B cell (primary cell): Measurements from ENCODE around the gene SLC23A2. TPM values are rescaled to one million over a fixed set of nuclear protein-coding genes. Genes with fewer than 3 reads are reported as not detected.

Source experiments
- ATAC-seq: fragments of 200-7000 bp; cut with Tn5 transposase; one replicate; pipeline ENCODE4 v1.10.0; 2021; ENCODE audit warnings: low read depth, mild to moderate bottlenecking, moderate number of reproducible peaks, moderate library complexity
- CTCF ChIA-PET: fragments of 350-600 bp; sonication (Branson Sonifier 250); formaldehyde crosslinking; loops from one replicate; lab custom pipeline; 2021; ENCODE audit warnings: antibody characterized with exemption, inconsistent platforms; lab: Charles Lee
- POLR2A ChIA-PET: fragments of 350-600 bp; sonication (Branson Sonifier 250); formaldehyde crosslinking; loops from one replicate; lab custom pipeline; 2021; ENCODE audit warnings: antibody characterized with exemption; lab: Charles Lee
- DNase-seq: peaks from one replicate; pipeline ENCODE4 v3.0.0; 2013
- H2AFZ ChIP-seq: 2 replicates; pipeline ENCODE4 v1.6.1; 2012; ENCODE audit warnings: mild to moderate bottlenecking, low read depth, low read length; ENCODE audit not compliant: insufficient read depth, poor library complexity, severe bottlenecking
- H3K27ac ChIP-seq, 2 donors: 1 replicate in 1 of 2; 2 replicates in 1 of 2; pipeline ENCODE4 v1.5.1; 2012 to 2013; ENCODE audit warnings: low read length in 2 of 2, mild to moderate bottlenecking in 2 of 2, moderate library complexity in 1 of 2
- H3K27me3 ChIP-seq, 4 experiments: fragments of 200-600 bp in 1 of 4; sonication (generic) in 1 of 4; replicated peaks in 1 of 4; 1 replicate in 2 of 4; 2 replicates in 2 of 4; pipeline versions ENCODE4 v1.6.1 to v1.7.0; 2013 to 2016; ENCODE audit warnings: low read length in 3 of 4, mild to moderate bottlenecking in 2 of 4, mixed read lengths in 1 of 4, moderate library complexity in 1 of 4; ENCODE audit not compliant: insufficient read depth in 4 of 4, control insufficient read depth in 3 of 4; ENCODE audit errors: control extremely low read depth in 1 of 4
- H3K36me3 ChIP-seq, 2 experiments: replicated peaks in 1 of 2; 1 replicate in 1 of 2; 2 replicates in 1 of 2; pipeline versions ENCODE4 v1.6.1 to v1.7.1; 2013; ENCODE audit warnings: low read length in 1 of 2; ENCODE audit not compliant: insufficient read depth in 2 of 2, control insufficient read depth in 1 of 2; ENCODE audit errors: control extremely low read depth in 1 of 2, extremely low read depth in 1 of 2
- H3K4me1 ChIP-seq, 2 donors: fragments of 200-600 bp in 1 of 2; sonication (generic) in 1 of 2; 1 replicate in 1 of 2; 2 replicates in 1 of 2; pipeline versions ENCODE4 v1.5.1 to v1.6.1; 2013 to 2017; ENCODE audit warnings: low read length in 2 of 2; ENCODE audit not compliant: control insufficient read depth in 2 of 2, insufficient read depth in 2 of 2
- H3K4me2 ChIP-seq: replicated peaks from 2 replicates; pipeline ENCODE3; 2012; ENCODE audit warnings: mild to moderate bottlenecking, low read depth, low read length; ENCODE audit not compliant: poor library complexity, severe bottlenecking
- H3K4me3 ChIP-seq, 5 experiments: fragments of 200-600 bp in 1 of 5; sonication (generic) in 1 of 5; 1 replicate in 3 of 5; 2 replicates in 2 of 5; pipeline versions ENCODE4 v1.5.1 to v1.7.0; 2011 to 2016; ENCODE audit warnings: low read length in 4 of 5, mild to moderate bottlenecking in 4 of 5, low read depth in 2 of 5, control low read depth in 1 of 5, moderate library complexity in 1 of 5; ENCODE audit not compliant: insufficient read depth in 1 of 5; ENCODE audit errors: control extremely low read depth in 1 of 5, extremely low read depth in 1 of 5
- H3K79me2 ChIP-seq: fragments of 200-600 bp; sonication (generic); one replicate; pipeline ENCODE4 v1.6.0; 2016; ENCODE audit warnings: low read length; ENCODE audit not compliant: control insufficient read depth, insufficient read depth
- H3K9ac ChIP-seq: fragments of 200-600 bp; sonication (generic); 2 replicates; pipeline ENCODE4 v1.6.1; 2017; ENCODE audit warnings: mild to moderate bottlenecking, low read length, moderate library complexity
- H3K9me3 ChIP-seq, 3 donors: one replicate each; pipeline versions ENCODE4 v1.6.1 to v1.7.1; 2013; ENCODE audit warnings: low read length in 2 of 3; ENCODE audit not compliant: control insufficient read depth in 2 of 3, insufficient read depth in 1 of 3; ENCODE audit errors: control extremely low read depth in 1 of 3
- H4K20me1 ChIP-seq: 2 replicates; pipeline ENCODE4 v1.6.0; 2012; ENCODE audit warnings: mild to moderate bottlenecking, low read length; ENCODE audit not compliant: insufficient read depth, control insufficient read depth, poor library complexity, severe bottlenecking
- H3K27ac Mint-ChIP-seq: one replicate; pipeline ENCODE4 v1.8.0; 2021; ENCODE audit warnings: mixed read lengths
- H3K27me3 Mint-ChIP-seq: one replicate; pipeline ENCODE4 v1.8.0; 2021; ENCODE audit warnings: mixed read lengths
- H3K4me1 Mint-ChIP-seq: one replicate; pipeline ENCODE4 v1.8.0; 2021; ENCODE audit warnings: mixed read lengths
- H3K4me3 Mint-ChIP-seq: one replicate; pipeline ENCODE4 v1.8.0; 2021; ENCODE audit warnings: mixed read lengths
- H3K9me3 Mint-ChIP-seq: one replicate; pipeline ENCODE4 v1.8.0; 2022; ENCODE audit warnings: mixed read lengths; ENCODE audit not compliant: insufficient read depth
- CTCF ChIP-seq: fragments of 200-600 bp; IDR thresholded peaks from one replicate; pipeline ENCODE4 v1.8.0; 2022; ENCODE audit warnings: antibody characterized with exemption, mild to moderate bottlenecking
- EZH2 ChIP-seq: IDR thresholded peaks from 2 replicates; pipeline ENCODE4 v1.6.1; 2012; ENCODE audit warnings: borderline replicate concordance, low read depth, mild to moderate bottlenecking, moderate library complexity, low read length; ENCODE audit not compliant: insufficient read depth, poor library complexity, severe bottlenecking
- WGBS: methylation state at CpG from one replicate; pipeline ENCODE4 v1.1.5; 2013; ENCODE audit warnings: missing lambda C conversion rate; ENCODE audit not compliant: insufficient coverage; 5-methylcytosine and 5-hydroxymethylcytosine counted together
- intact Hi-C: fragments of 100-400 bp; cut with micrococcal nuclease; formaldehyde crosslinking; loops from one replicate; pipeline ENCODE4 v1.10.0; 2022
- polyA plus RNA-seq: library from polyadenylated mRNA; depleted of rRNA; stranded (reverse); fragments of >200 nt; gene quantifications from 2 replicates; pipeline ENCODE4 v1.2.3, GENCODE V29; 2012
- total RNA-seq, 2 donors: library from RNA; stranded (reverse); fragments of 120-200 nt in 1 of 2; gene quantifications; 1 replicate in 1 of 2; 2 replicates in 1 of 2; pipeline versions ENCODE4 v1.2.3 to v1.2.4, GENCODE V29; 2013 to 2022

SLC23A2 gene
- total and polyA plus RNA-seq, 2 donors (not counting 1 experiment from before 2014, with no cell fraction given): 23.6 to 70.7 TPM

GRCh38 chr20:4919047-4919704, 82.1 kb downstream of the SLC23A2 start:
- Mint-ChIP-seq H3K27ac (peak overlapping the region; percentile 37), H3K4me1 (peaks cover 40% of the 10 kb centered on the region), H3K9me3 (no peaks in the 10 kb centered on the region), H3K27me3 (no peaks in the 10 kb centered on the region), H3K4me3 (no peak overlapping the region)
- intact Hi-C loops: no loop called here
- peaks cover 18% of the 10 kb centered on the region for H3K79me2 ChIP-seq
- peaks cover 0 to 14% of the 10 kb centered on the region in 2 experiments for H3K36me3 ChIP-seq
- H4K20me1 ChIP-seq: peaks cover 16% of the 10 kb centered on the region
- DNase-seq (no peak), ATAC-seq (no peak)
- POLR2A ChIA-PET: no interaction called here
- no peak overlapping the region for H3K4me2 ChIP-seq
- H3K27me3 ChIP-seq: no peaks in the 10 kb centered on the region
- H3K4me1 ChIP-seq: no peaks in the 10 kb centered on the region
- H3K27ac ChIP-seq: no peak overlapping the region
- H3K9me3 ChIP-seq: no peaks in the 10 kb centered on the region
- TF ChIP-seq EZH2 (no peak), CTCF (no peak)
- no peak overlapping the region for H2AFZ ChIP-seq
- 94% methylated on average over 9 of the region's 9 CpGs for WGBS
- CTCF ChIA-PET: interaction anchor here (2.5 kb wide), 1 partner anchor 31 kb away, joined by 9 read pairs; no protein-coding TSS in a partner anchor
- no peak overlapping the region for H3K9ac ChIP-seq
- H3K4me3 ChIP-seq: no peak overlapping the region

DNA sequence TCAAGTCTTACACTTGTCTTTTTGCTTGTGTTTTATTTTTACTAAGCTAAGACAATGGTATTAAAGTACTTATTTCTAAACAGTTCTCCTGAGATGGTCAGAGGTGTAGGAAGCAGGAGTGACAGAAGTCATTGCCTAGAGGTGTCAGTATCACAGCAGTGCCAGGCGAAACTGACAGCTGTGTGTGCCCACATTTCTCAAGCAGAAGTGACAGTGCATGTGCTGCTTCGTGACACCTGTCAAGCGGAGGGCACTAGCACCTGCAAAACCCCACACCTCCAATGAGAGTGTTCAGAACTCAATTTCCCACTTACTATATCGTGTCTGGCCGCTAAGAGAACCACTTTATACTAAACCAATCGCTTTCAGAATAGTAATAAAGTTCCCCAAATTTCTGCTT, 82.8 kb downstream of the SLC23A2 start:
- Histone ChIP-seq H3K4me1 (no peaks in the 10 kb centered on the region), H2AFZ (no peak overlapping the region), H3K79me2 (peaks cover 14% of the 10 kb centered on the region), H3K4me2 (no peak overlapping the region), H3K4me3 (no peak overlapping the region), H3K9me3 (no peaks in the 10 kb centered on the region), H4K20me1 (peaks cover 16% of the 10 kb centered on the region), H3K9ac (no peak overlapping the region), H3K27ac (no peak overlapping the region), H3K27me3 (no peaks in the 10 kb centered on the region), H3K36me3 (peaks cover 0 to 12% of the 10 kb centered on the region in 2 experiments)
- ATAC-seq (no peak), DNase-seq (peak; percentile 22)
- 53% methylated on average over 4 of the region's 6 CpGs for WGBS
- Mint-ChIP-seq H3K27me3 (no peaks in the 10 kb centered on the region), H3K9me3 (no peaks in the 10 kb centered on the region), H3K27ac (no peak overlapping the region), H3K4me3 (no peak overlapping the region), H3K4me1 (peaks cover 42% of the 10 kb centered on the region)
- no peak for TF ChIP-seq EZH2
- TF ChIP-seq CTCF: no peak
- CTCF ChIA-PET: interaction anchor here (0.9 to 2.5 kb wide), 5 partner anchors 14 to 182 kb away, joined by 3 to 9 read pairs (median 4); no protein-coding TSS in a partner anchor
- POLR2A ChIA-PET: no interaction called here
- intact Hi-C loops: no loop called here
